Measurements from ENCODE around the gene RCAN2. TPM values are rescaled to one million over a fixed set of nuclear protein-coding genes. Genes with fewer than 3 reads are reported as not detected.
A peak's percentile ranks its signal among the peaks of the same experiment; 100 is the strongest.

The RCAN2 gene
- total RNA-seq, 2 experiments from 2014 or later: not detected

DNA sequence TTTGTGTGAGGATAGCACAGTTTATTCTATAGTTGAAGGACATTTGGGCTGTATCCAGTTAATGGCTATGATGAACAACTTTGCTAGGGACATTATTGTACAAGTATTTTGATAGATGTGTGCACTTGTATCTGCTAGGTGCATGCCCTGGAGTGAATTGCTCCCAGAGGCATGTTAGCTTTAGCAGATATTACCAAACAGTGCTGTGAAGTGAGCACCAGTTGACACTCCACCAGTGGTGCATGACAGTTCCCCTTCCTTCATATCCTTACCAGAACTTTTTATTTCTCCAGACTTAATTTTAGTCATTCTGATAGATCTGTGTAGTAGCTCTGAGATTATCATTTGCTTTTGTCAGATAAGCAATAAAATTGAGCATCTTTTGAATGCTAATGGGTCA lies 271.6 kb downstream of the RCAN2 start:
- H3K36me3 ChIP-seq (ENCODE audit: insufficient read depth, low read length): no peaks in the 10 kb centered on the region
- no peaks in the 10 kb centered on the region for H3K9me2 ChIP-seq (ENCODE audit: insufficient read depth, low read length)
- peaks cover 17% of the 10 kb centered on the region for H3K4me1 ChIP-seq (ENCODE audit: insufficient read depth, low read length, poor library complexity, severe bottlenecking)
- H3K4me2 ChIP-seq (ENCODE audit: low read length): peak overlapping the region; percentile 44
- BruUV-seq (replicated peaks): no TSS peak
- CTCF ChIA-PET (ENCODE audit: unreplicated experiment): interaction anchor here (0.6 kb wide), 1 partner anchor 129 kb away, joined by 3 read pairs; no protein-coding TSS in a partner anchor
- H2AFZ ChIP-seq (ENCODE audit: low read length): peak overlapping the region; percentile 81; the same call in 1 of the 2 replicates
- TF ChIP-seq, protein P1, sequence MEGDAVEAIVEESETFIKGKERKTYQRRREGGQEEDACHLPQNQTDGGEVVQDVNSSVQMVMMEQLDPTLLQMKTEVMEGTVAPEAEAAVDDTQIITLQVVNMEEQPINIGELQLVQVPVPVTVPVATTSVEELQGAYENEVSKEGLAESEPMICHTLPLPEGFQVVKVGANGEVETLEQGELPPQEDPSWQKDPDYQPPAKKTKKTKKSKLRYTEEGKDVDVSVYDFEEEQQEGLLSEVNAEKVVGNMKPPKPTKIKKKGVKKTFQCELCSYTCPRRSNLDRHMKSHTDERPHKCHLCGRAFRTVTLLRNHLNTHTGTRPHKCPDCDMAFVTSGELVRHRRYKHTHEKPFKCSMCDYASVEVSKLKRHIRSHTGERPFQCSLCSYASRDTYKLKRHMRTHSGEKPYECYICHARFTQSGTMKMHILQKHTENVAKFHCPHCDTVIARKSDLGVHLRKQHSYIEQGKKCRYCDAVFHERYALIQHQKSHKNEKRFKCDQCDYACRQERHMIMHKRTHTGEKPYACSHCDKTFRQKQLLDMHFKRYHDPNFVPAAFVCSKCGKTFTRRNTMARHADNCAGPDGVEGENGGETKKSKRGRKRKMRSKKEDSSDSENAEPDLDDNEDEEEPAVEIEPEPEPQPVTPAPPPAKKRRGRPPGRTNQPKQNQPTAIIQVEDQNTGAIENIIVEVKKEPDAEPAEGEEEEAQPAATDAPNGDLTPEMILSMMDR (conservative IDR thresholded peaks at IDR 0.05; ENCODE audit: low read length): no peak
- no peak for TF ChIP-seq EZH2phosphoT487 (IDR thresholded peaks at IDR 0.05; ENCODE audit: borderline replicate concordance, low read depth, low read length)
- H3K9me3 ChIP-seq (ENCODE audit: low read length): no peaks in the 10 kb centered on the region
- peak; percentile 13 for DNase-seq (ENCODE audit: low spot score)
- no peaks in the 10 kb centered on the region for H3K79me2 ChIP-seq (ENCODE audit: insufficient read depth, low read depth, low read length)
- intact Hi-C loops (cut with micrococcal nuclease; ENCODE audit: unreplicated experiment): loop anchor here (2.0 kb wide), 2 partner anchors 271 to 561 kb away; partner anchors contain the start of gene RCAN2
- H4K20me1 ChIP-seq (ENCODE audit: insufficient read depth, low read length): no peaks in the 10 kb centered on the region
- POLR2A ChIA-PET: interaction anchor here (0.6 to 1.2 kb wide), 3 partner anchors 11 to 377 kb away, joined by 3 to 5 read pairs (median 4); no protein-coding TSS in a partner anchor
- H3K27ac ChIP-seq (ENCODE audit: low read depth, low read length, poor library complexity, severe bottlenecking): no peak overlapping the region
- H3K4me3 ChIP-seq (ENCODE audit: low read depth, low read length, poor library complexity, severe bottlenecking): no peak overlapping the region

DNA sequence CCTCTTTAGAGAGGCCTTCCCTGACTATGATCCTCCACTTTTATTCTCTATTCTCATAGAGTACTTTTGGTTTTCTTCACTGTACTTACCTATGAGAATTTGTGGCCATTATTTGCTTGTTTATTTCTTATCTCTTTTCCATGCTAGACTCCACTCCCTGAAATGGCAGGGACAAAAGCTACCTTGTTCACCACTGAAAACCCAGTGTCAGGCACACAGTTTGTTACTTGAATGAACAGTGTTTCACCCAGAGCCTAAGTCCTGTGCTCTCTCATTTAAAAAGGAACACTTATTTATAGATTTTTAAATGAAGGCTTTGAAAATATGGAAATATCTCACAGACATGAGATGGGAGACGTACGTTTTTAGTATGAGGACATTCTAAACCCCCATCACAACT lies 272.8 kb downstream of the RCAN2 start:
- no peaks in the 10 kb centered on the region for H3K79me2 ChIP-seq (ENCODE audit: insufficient read depth, low read depth, low read length)
- ChIA-PET POLR2A (no interaction called here), CTCF (ENCODE audit: unreplicated experiment) (no interaction called here)
- H3K27ac ChIP-seq (ENCODE audit: low read depth, low read length, poor library complexity, severe bottlenecking): no peak overlapping the region
- no peak for DNase-seq (ENCODE audit: low spot score)
- peaks cover 17% of the 10 kb centered on the region for H3K4me1 ChIP-seq (ENCODE audit: insufficient read depth, low read length, poor library complexity, severe bottlenecking)
- intact Hi-C loops (cut with micrococcal nuclease; ENCODE audit: unreplicated experiment): no loop called here
- BruUV-seq (replicated peaks): no TSS peak
- H3K9me3 ChIP-seq (ENCODE audit: low read length): no peaks in the 10 kb centered on the region
- H2AFZ ChIP-seq (ENCODE audit: low read length): no peak overlapping the region
- no peaks in the 10 kb centered on the region for H4K20me1 ChIP-seq (ENCODE audit: insufficient read depth, low read length)
- H3K9me2 ChIP-seq (ENCODE audit: insufficient read depth, low read length): no peaks in the 10 kb centered on the region
- H3K36me3 ChIP-seq (ENCODE audit: insufficient read depth, low read length): no peaks in the 10 kb centered on the region
- H3K4me2 ChIP-seq (ENCODE audit: low read length): no peak overlapping the region
- H3K4me3 ChIP-seq (ENCODE audit: low read depth, low read length, poor library complexity, severe bottlenecking): no peak overlapping the region
- TF ChIP-seq, protein P1 (conservative IDR thresholded peaks at IDR 0.05; ENCODE audit: low read length): no peak
- TF ChIP-seq EZH2phosphoT487 (IDR thresholded peaks at IDR 0.05; ENCODE audit: borderline replicate concordance, low read depth, low read length): no peak

DNA sequence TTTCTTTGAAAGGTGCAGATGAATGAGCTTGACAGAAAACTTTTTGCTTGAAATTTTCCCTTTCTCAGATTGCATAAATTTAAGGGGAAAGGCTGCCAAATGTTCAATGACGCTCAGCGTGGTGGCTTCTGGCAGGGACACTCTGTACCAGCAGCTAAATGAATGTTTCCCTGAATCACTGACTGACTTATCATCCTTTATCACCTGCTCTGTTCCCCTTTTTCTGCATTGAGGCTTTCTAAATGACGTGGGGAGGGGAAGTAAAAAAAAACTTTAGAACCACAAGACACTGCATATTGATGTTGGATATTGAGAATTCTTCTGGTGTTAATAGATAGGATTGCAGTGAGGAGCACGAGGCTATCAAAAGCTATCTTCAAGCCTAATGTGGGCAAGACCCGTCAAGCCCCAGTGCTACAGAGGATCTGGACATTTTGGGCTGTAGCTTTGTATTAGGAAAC lies 273.5 kb downstream of the RCAN2 start:
- H4K20me1 ChIP-seq (ENCODE audit: insufficient read depth, low read length): no peaks in the 10 kb centered on the region
- H3K79me2 ChIP-seq (ENCODE audit: insufficient read depth, low read depth, low read length): no peaks in the 10 kb centered on the region
- peak; percentile 8 for DNase-seq (ENCODE audit: low spot score)
- H3K27ac ChIP-seq (ENCODE audit: low read depth, low read length, poor library complexity, severe bottlenecking): no peak overlapping the region
- intact Hi-C loops (cut with micrococcal nuclease; ENCODE audit: unreplicated experiment): no loop called here
- no TSS peak for BruUV-seq (replicated peaks)
- H2AFZ ChIP-seq (ENCODE audit: low read length): no peak overlapping the region
- no peak overlapping the region for H3K4me3 ChIP-seq (ENCODE audit: low read depth, low read length, poor library complexity, severe bottlenecking)
- no peaks in the 10 kb centered on the region for H3K9me2 ChIP-seq (ENCODE audit: insufficient read depth, low read length)
- no peak overlapping the region for H3K4me2 ChIP-seq (ENCODE audit: low read length)
- H3K4me1 ChIP-seq (ENCODE audit: insufficient read depth, low read length, poor library complexity, severe bottlenecking): peaks cover 17% of the 10 kb centered on the region
- ChIA-PET CTCF (ENCODE audit: unreplicated experiment) (no interaction called here), POLR2A (interaction anchor here (0.6 to 0.8 kb wide), 2 partner anchors 91 to 161 kb away, joined by 3 to 4 read pairs; no protein-coding TSS in a partner anchor)
- no peaks in the 10 kb centered on the region for H3K9me3 ChIP-seq (ENCODE audit: low read length)
- H3K36me3 ChIP-seq (ENCODE audit: insufficient read depth, low read length): no peaks in the 10 kb centered on the region
- TF ChIP-seq EZH2phosphoT487 (IDR thresholded peaks at IDR 0.05; ENCODE audit: borderline replicate concordance, low read depth, low read length): no peak
- TF ChIP-seq, protein P1 (conservative IDR thresholded peaks at IDR 0.05; ENCODE audit: low read length): no peak

Measured in OCI-LY7 (cell line).